ENCODE measurements around the gene MRPL58. TPM values are rescaled to one million over a fixed set of nuclear protein-coding genes. Genes with fewer than 3 reads are reported as not detected.

MRPL58 gene
- total RNA-seq, 1 experiment from 2014 or later = 58.8 TPM

GRCh38 chr17:75061618-75062017 is 49.1 kb downstream of the MRPL58 start:
- DNase-seq (ENCODE audit: low read depth) = no peak
- in situ Hi-C loops (cut with HindIII; ENCODE audit: low pct_unique_long_range_greater_than_20kb, low sequenced_read_pairs) = no loop called here

- in situ Hi-C loops (cut with HindIII; ENCODE audit: low pct_unique_long_range_greater_than_20kb, low sequenced_read_pairs) = no loop called here
- no peak for DNase-seq (ENCODE audit: low read depth)
Observed at GRCh38 chr17:75063201-75063600, 50.7 kb downstream of the MRPL58 start.

GRCh38 chr17:75063626-75064025 is 51.2 kb downstream of the MRPL58 start:
- no peak for DNase-seq (ENCODE audit: low read depth)
- in situ Hi-C loops (cut with HindIII; ENCODE audit: low pct_unique_long_range_greater_than_20kb, low sequenced_read_pairs) = no loop called here

- in situ Hi-C loops (cut with HindIII; ENCODE audit: low pct_unique_long_range_greater_than_20kb, low sequenced_read_pairs) = no loop called here
Observed at GRCh38 chr17:75064040-75064439, 51.6 kb downstream of the MRPL58 start.

GRCh38 chr17:75064460-75064859 is 52.0 kb downstream of the MRPL58 start:
- no peak for DNase-seq (ENCODE audit: low read depth)
- in situ Hi-C loops (cut with HindIII; ENCODE audit: low pct_unique_long_range_greater_than_20kb, low sequenced_read_pairs) = no loop called here

More at GRCh38 chr17:75064040-75064439, 51.6 kb downstream of the MRPL58 start:
- DNase-seq (ENCODE audit: low read depth) = no peak

- in situ Hi-C loops (cut with HindIII; ENCODE audit: low pct_unique_long_range_greater_than_20kb, low sequenced_read_pairs) = no loop called here
- DNase-seq (ENCODE audit: low read depth) = no peak
Observed at GRCh38 chr17:75064867-75065561, 52.5 kb downstream of the MRPL58 start.

GRCh38 chr17:75065562-75066151 is 53.2 kb downstream of the MRPL58 start:
- no peak for DNase-seq (ENCODE audit: low read depth)
- in situ Hi-C loops (cut with HindIII; ENCODE audit: low pct_unique_long_range_greater_than_20kb, low sequenced_read_pairs) = no loop called here

GRCh38 chr17:75067856-75068255 is 55.4 kb downstream of the MRPL58 start:
- in situ Hi-C loops (cut with HindIII; ENCODE audit: low pct_unique_long_range_greater_than_20kb, low sequenced_read_pairs) = no loop called here
- no peak for DNase-seq (ENCODE audit: low read depth)

- DNase-seq (ENCODE audit: low read depth) = no peak
- in situ Hi-C loops (cut with HindIII; ENCODE audit: low pct_unique_long_range_greater_than_20kb, low sequenced_read_pairs) = no loop called here
Observed at GRCh38 chr17:75068750-75069149, 56.3 kb downstream of the MRPL58 start.

GRCh38 chr17:75069783-75070182 is 57.3 kb downstream of the MRPL58 start:
- in situ Hi-C loops (cut with HindIII; ENCODE audit: low pct_unique_long_range_greater_than_20kb, low sequenced_read_pairs) = no loop called here
- DNase-seq (ENCODE audit: low read depth) = no peak

Other genes with a start within 250 kb of the MRPL58 start
- 36.6 and 36.8 TPM in 2 replicates for gene NAT9, start 236.3 kb upstream of the MRPL58 start, total RNA-seq (2014; rRNA removed; shearing (Covaris generic); ENCODE audit: low replicate concordance)
- gene GRIN2C, start 152.8 kb upstream of the MRPL58 start, total RNA-seq (2014; rRNA removed; shearing (Covaris generic); ENCODE audit: low replicate concordance) = 0.51 and 1.3 TPM in 2 replicates
- 99.8 and 108 TPM in 2 replicates for gene FDXR, start 139.7 kb upstream of the MRPL58 start, total RNA-seq (2014; rRNA removed; shearing (Covaris generic); ENCODE audit: low replicate concordance)
- not detected in 2 replicates for gene FADS6, start 119.0 kb upstream of the MRPL58 start, total RNA-seq (2014; rRNA removed; shearing (Covaris generic); ENCODE audit: low replicate concordance)
- gene USH1G, start 89.4 kb upstream of the MRPL58 start, total RNA-seq (2014; rRNA removed; shearing (Covaris generic); ENCODE audit: low replicate concordance) = not detected in 2 replicates
- not detected in 2 replicates for gene OTOP2, start 88.4 kb upstream of the MRPL58 start, total RNA-seq (2014; rRNA removed; shearing (Covaris generic); ENCODE audit: low replicate concordance)
- gene OTOP3, start 76.8 kb upstream of the MRPL58 start, total RNA-seq (2014; rRNA removed; shearing (Covaris generic); ENCODE audit: low replicate concordance) = not detected in 2 replicates
- gene HID1, start 39.9 kb upstream of the MRPL58 start, total RNA-seq (2014; rRNA removed; shearing (Covaris generic); ENCODE audit: low replicate concordance) = 0.10 TPM in 1 of 2 replicates, not detected in the other
- gene CDR2L, start 25.0 kb upstream of the MRPL58 start, total RNA-seq (2014; rRNA removed; shearing (Covaris generic); ENCODE audit: low replicate concordance) = 32.7 and 33.6 TPM in 2 replicates
- gene ATP5PD, start 34.3 kb downstream of the MRPL58 start, total RNA-seq (2014; rRNA removed; shearing (Covaris generic); ENCODE audit: low replicate concordance) = 289 and 430 TPM in 2 replicates
- gene KCTD2, start 34.6 kb downstream of the MRPL58 start, total RNA-seq (2014; rRNA removed; shearing (Covaris generic); ENCODE audit: low replicate concordance) = 17.9 and 26.6 TPM in 2 replicates
- gene SLC16A5, start 75.3 kb downstream of the MRPL58 start, total RNA-seq (2014; rRNA removed; shearing (Covaris generic); ENCODE audit: low replicate concordance) = 3.0 and 4.4 TPM in 2 replicates
- gene ARMC7, start 97.3 kb downstream of the MRPL58 start, total RNA-seq (2014; rRNA removed; shearing (Covaris generic); ENCODE audit: low replicate concordance) = 15.8 and 17.4 TPM in 2 replicates
- gene NT5C, start 119.1 kb downstream of the MRPL58 start, total RNA-seq (2014; rRNA removed; shearing (Covaris generic); ENCODE audit: low replicate concordance) = 135 and 304 TPM in 2 replicates
- 276 and 299 TPM in 2 replicates for gene JPT1, start 141.8 kb downstream of the MRPL58 start, total RNA-seq (2014; rRNA removed; shearing (Covaris generic); ENCODE audit: low replicate concordance)
- 157 and 161 TPM in 2 replicates for gene SUMO2, start 170.3 kb downstream of the MRPL58 start, total RNA-seq (2014; rRNA removed; shearing (Covaris generic); ENCODE audit: low replicate concordance)
- 71.4 and 87.8 TPM in 2 replicates for gene NUP85, start 193.0 kb downstream of the MRPL58 start, total RNA-seq (2014; rRNA removed; shearing (Covaris generic); ENCODE audit: low replicate concordance)
- gene GGA3, start 248.9 kb downstream of the MRPL58 start, total RNA-seq (2014; rRNA removed; shearing (Covaris generic); ENCODE audit: low replicate concordance) = 8.7 and 14.0 TPM in 2 replicates
- gene MRPS7, start 249.2 kb downstream of the MRPL58 start, total RNA-seq (2014; rRNA removed; shearing (Covaris generic); ENCODE audit: low replicate concordance) = 93.0 and 129 TPM in 2 replicates